HL-60 (cell line): ENCODE measurements around the gene BCL7B.
A peak's percentile ranks its signal among the peaks of the same experiment; 100 is the strongest.
"Not testable (repeated sequence)": the region's sequence is repeated elsewhere in the genome, so short reads cannot be mapped to it uniquely, and the experiment has no call there.

Experiments used
- DNase-seq, 2 experiments: peaks; one replicate each; pipeline ENCODE4 v3.0.0-alpha.2; 2010 to 2020; ENCODE audit warnings: low read depth in 1 of 2, low spot score in 1 of 2
- H3K27ac ChIP-seq: fragments of 250-450 bp; sonication (Bioruptor Pico); replicated peaks from 2 replicates; pipeline ENCODE4 v1.5.1; 2020; ENCODE audit warnings: mild to moderate bottlenecking, moderate library complexity
- H3K27me3 ChIP-seq: fragments of 250-450 bp; sonication (Bioruptor Pico); 2 replicates; pipeline ENCODE4 v1.5.1; 2021; ENCODE audit warnings: mild to moderate bottlenecking, moderate library complexity; ENCODE audit not compliant: insufficient read depth, poor library complexity, severe bottlenecking
- H3K4me3 ChIP-seq: replicated peaks from 2 replicates; pipeline ENCODE4 v1.5.1; 2011; ENCODE audit warnings: mild to moderate bottlenecking, control low read depth, low read length; ENCODE audit not compliant: insufficient read depth
- CTCF ChIP-seq: IDR thresholded peaks from one replicate; pipeline ENCODE4 v1.5.1; 2011; ENCODE audit warnings: low read length, control low read depth, inconsistent platforms; ENCODE audit not compliant: insufficient read depth
- GABPA ChIP-seq: IDR thresholded peaks from 2 replicates; pipeline ENCODE4 v1.6.1; 2012; ENCODE audit warnings: low read depth
- POLR2AphosphoS5 ChIP-seq: IDR thresholded peaks from 2 replicates; pipeline ENCODE4 v1.6.1; 2012; ENCODE audit warnings: low read depth
- REST ChIP-seq: IDR thresholded peaks from 2 replicates; pipeline ENCODE4 v1.6.1; 2012; ENCODE audit warnings: low read depth; ENCODE audit not compliant: insufficient replicate concordance
- SPI1 ChIP-seq: IDR thresholded peaks from 2 replicates; pipeline ENCODE4 v1.6.1; 2012; ENCODE audit warnings: low read depth, mild to moderate bottlenecking, borderline replicate concordance

BCL7B gene

GRCh38 chr7:73567140-73567539 lies 9.7 kb upstream of the BCL7B start:
- Histone ChIP-seq H3K27me3 (no peaks in the 10 kb centered on the region), H3K4me3 (no peak overlapping the region), H3K27ac (no peak overlapping the region)
- TF ChIP-seq POLR2AphosphoS5 (no peak), SPI1 (no peak)
- DNase-seq = no peak

- not testable (repeated sequence) for DNase-seq, H3K4me3 ChIP-seq, H3K27ac ChIP-seq, H3K27me3 ChIP-seq
These were observed 8.9 kb upstream of the BCL7B start for GRCh38 chr7:73566431-73566830.

- no peak for DNase-seq
- no peak overlapping the region for H3K27ac ChIP-seq
- no peaks in the 10 kb centered on the region for H3K27me3 ChIP-seq
- no peak overlapping the region for H3K4me3 ChIP-seq
- TF ChIP-seq SPI1 (no peak), GABPA (no peak), POLR2AphosphoS5 (no peak), REST (no peak), CTCF (no peak)
These were observed 8.3 kb upstream of the BCL7B start for GRCh38 chr7:73565675-73566340.

- TF ChIP-seq POLR2AphosphoS5 = no peak; the same call in 1 of the 2 replicates
- no peak for TF ChIP-seq CTCF
- TF ChIP-seq GABPA = no peak
- TF ChIP-seq SPI1 = no peak
- TF ChIP-seq REST = no peak
- no peak overlapping the region for H3K27ac ChIP-seq
- peak in 1 of 2 experiments; percentile 29 for DNase-seq
- H3K4me3 ChIP-seq = no peak overlapping the region
- no peaks in the 10 kb centered on the region for H3K27me3 ChIP-seq
These were observed 2.8 kb upstream of the BCL7B start for GRCh38 chr7:73560109-73560835.

- no peaks in the 10 kb centered on the region for H3K27me3 ChIP-seq
- H3K4me3 ChIP-seq = peak overlapping the region; percentile 92
- TF ChIP-seq REST (no peak), SPI1 (peak; percentile 54; the same call in 1 of the 2 replicates), GABPA (no peak; the same call in 1 of the 2 replicates)
These were observed 438 bp downstream of the BCL7B start for GRCh38 chr7:73557108-73557396.

More at GRCh38 chr7:73557108-73557396, 438 bp downstream of the BCL7B start:
- peak overlapping the region; percentile 98 for H3K27ac ChIP-seq
- peak; percentile 85 to 93 for DNase-seq
